Smooth muscle cell (in vitro differentiated cells): ENCODE data around the gene ZNF862. TPM values are rescaled to one million over a fixed set of nuclear protein-coding genes. Genes with fewer than 3 reads are reported as not detected.

Experiments used
- DNase-seq: peaks from one replicate; lab custom pipeline; 2025; ENCODE audit not compliant: unreplicated experiment; lab: John Stamatoyannopoulos, UW
- H2AFZ ChIP-seq: fragments of 200-600 bp; sonication (generic); 2 replicates; pipeline ENCODE4 v1.6.0; 2016; ENCODE audit warnings: antibody characterized with exemption, low read depth, mild to moderate bottlenecking
- H3F3A ChIP-seq: fragments of 200-600 bp; sonication (generic); 2 replicates; pipeline ENCODE4 v1.6.0; 2017; ENCODE audit warnings: antibody characterized with exemption, low read depth
- H3K27ac ChIP-seq: fragments of 200-600 bp; sonication (generic); 2 replicates; pipeline ENCODE4 v1.5.1; 2016; ENCODE audit warnings: low read depth, mild to moderate bottlenecking
- H3K27me3 ChIP-seq: fragments of 200-600 bp; sonication (generic); 2 replicates; pipeline ENCODE4 v1.6.1; 2016; ENCODE audit warnings: low read depth, mild to moderate bottlenecking
- H3K36me3 ChIP-seq: fragments of 200-600 bp; sonication (generic); 2 replicates; pipeline ENCODE4 v1.5.1; 2016; ENCODE audit warnings: low read depth
- H3K4me1 ChIP-seq: fragments of 200-600 bp; sonication (generic); 2 replicates; pipeline ENCODE4 v1.5.1; 2016; ENCODE audit warnings: low read depth
- H3K4me2 ChIP-seq: fragments of 200-600 bp; sonication (generic); 2 replicates; pipeline ENCODE4 v1.6.0; 2016; ENCODE audit warnings: mild to moderate bottlenecking
- H3K4me3 ChIP-seq: fragments of 200-600 bp; sonication (generic); 2 replicates; pipeline ENCODE4 v1.5.1; 2016; ENCODE audit warnings: mild to moderate bottlenecking
- H3K79me2 ChIP-seq: fragments of 200-600 bp; sonication (generic); 2 replicates; pipeline ENCODE4 v1.6.0; 2016; ENCODE audit warnings: low read depth, mild to moderate bottlenecking
- H3K9ac ChIP-seq: fragments of 200-600 bp; sonication (generic); 2 replicates; pipeline ENCODE4 v1.6.0; 2016; ENCODE audit warnings: low read depth
- H3K9me3 ChIP-seq: fragments of 200-600 bp; sonication (generic); replicated peaks from 2 replicates; pipeline ENCODE4 v1.5.1; 2016; ENCODE audit warnings: low read depth
- H4K20me1 ChIP-seq: fragments of 200-600 bp; sonication (generic); 2 replicates; pipeline ENCODE4 v1.6.0; 2016; ENCODE audit warnings: low read depth
- CTCF ChIP-seq: fragments of 200-600 bp; sonication (generic); IDR thresholded peaks from 2 replicates; pipeline ENCODE4 v1.5.1; 2017; ENCODE audit warnings: borderline replicate concordance, mild to moderate bottlenecking, antibody characterized with exemption; ENCODE audit not compliant: insufficient read depth, poor library complexity, severe bottlenecking
- WGBS: methylation state at CpG from one replicate; pipeline ENCODE4 v1.1.7; 2016; ENCODE audit warnings: low lambda C conversion rate; 5-methylcytosine and 5-hydroxymethylcytosine counted together
- polyA plus RNA-seq: library from polyadenylated mRNA; unstranded; fragments of >200 nt; fragmentation: Nextera tagmentation; extraction: Ambion mirVana; gene quantifications from 2 replicates; pipeline ENCODE4 v1.2.1, GENCODE V29; 2016
- total RNA-seq: library from RNA; depleted of rRNA; stranded (reverse); fragments of >200 nt; gene quantifications from 2 replicates; pipeline ENCODE4 v1.2.3, GENCODE V29; 2014

ZNF862 gene
- total and polyA plus RNA-seq, 2 experiments from 2014 or later, result 5.4 to 10.2 TPM

GRCh38 chr7:149825567-149826343, 12.4 kb upstream of the ZNF862 start:
- Histone ChIP-seq H3F3A (no peaks in the 10 kb centered on the region), H2AFZ (no peak overlapping the region), H4K20me1 (no peaks in the 10 kb centered on the region), H3K27ac (no peak overlapping the region), H3K9me3 (no peaks in the 10 kb centered on the region), H3K27me3 (no peaks in the 10 kb centered on the region), H3K4me2 (no peak overlapping the region), H3K4me3 (no peak overlapping the region), H3K9ac (no peak overlapping the region), H3K4me1 (no peaks in the 10 kb centered on the region), H3K79me2 (no peaks in the 10 kb centered on the region), H3K36me3 (no peaks in the 10 kb centered on the region)
- no peak for TF ChIP-seq CTCF
- DNase-seq, result no peak
- WGBS, result 91% methylated on average over 18 of the region's 19 CpGs

- Histone ChIP-seq H3K27me3 (no peaks in the 10 kb centered on the region), H3K9ac (no peak overlapping the region), H3K9me3 (no peaks in the 10 kb centered on the region), H3K4me3 (no peak overlapping the region), H4K20me1 (no peaks in the 10 kb centered on the region), H2AFZ (no peak overlapping the region), H3F3A (no peaks in the 10 kb centered on the region), H3K36me3 (no peaks in the 10 kb centered on the region), H3K27ac (no peak overlapping the region), H3K79me2 (no peaks in the 10 kb centered on the region), H3K4me2 (no peak overlapping the region), H3K4me1 (no peaks in the 10 kb centered on the region)
- TF ChIP-seq CTCF, result no peak
- 94% methylated on average over 12 of the region's 12 CpGs for WGBS
- no peak for DNase-seq
Observed at GRCh38 chr7:149826344-149827088, 11.7 kb upstream of the ZNF862 start.

GRCh38 chr7:149827089-149827981, 10.8 kb upstream of the ZNF862 start:
- H3K4me1 ChIP-seq, result no peaks in the 10 kb centered on the region
- no peak overlapping the region for H3K27ac ChIP-seq
- H3K9me3 ChIP-seq, result no peaks in the 10 kb centered on the region
- H3K9ac ChIP-seq, result no peak overlapping the region
- TF ChIP-seq CTCF, result no peak
- no peaks in the 10 kb centered on the region for H4K20me1 ChIP-seq
- H3K27me3 ChIP-seq, result no peaks in the 10 kb centered on the region
- 85% methylated on average over 21 of the region's 23 CpGs for WGBS
- no peak overlapping the region for H3K4me2 ChIP-seq
- H3F3A ChIP-seq, result no peaks in the 10 kb centered on the region
- no peaks in the 10 kb centered on the region for H3K79me2 ChIP-seq
- DNase-seq, result no peak
- no peak overlapping the region for H3K4me3 ChIP-seq
- no peaks in the 10 kb centered on the region for H3K36me3 ChIP-seq
- no peak overlapping the region for H2AFZ ChIP-seq
